Activated CD8-positive, alpha-beta memory T cell treated with anti-CD3 and anti-CD28 coated beads, Interleukin-2, amount 10 ng/mL, durations not matched to agents 7 days and 5 days (primary cell): ENCODE measurements around the gene SPC25. TPM values are rescaled to one million over a fixed set of nuclear protein-coding genes. Genes with fewer than 3 reads are reported as not detected.

Experiments used
- ATAC-seq: fragments of 150-1000 bp; cut with Tn5 transposase; one replicate; pipeline ENCODE4 v1.10.0; 2021; ENCODE audit warnings: moderate library complexity
- CTCF ChIA-PET: fragments of 350-600 bp; sonication (Branson Sonifier 250); formaldehyde crosslinking; loops from one replicate; lab custom pipeline; 2021; ENCODE audit warnings: antibody characterized with exemption; lab: Charles Lee
- DNase-seq: peaks from one replicate; pipeline ENCODE4 v3.0.0-alpha.2; 2020
- H3K27ac Mint-ChIP-seq: one replicate; pipeline ENCODE4 v1.8.0; 2021; ENCODE audit warnings: mild to moderate bottlenecking, mixed read lengths
- H3K27me3 Mint-ChIP-seq: one replicate; pipeline ENCODE4 v1.8.0; 2021; ENCODE audit warnings: mixed read lengths
- H3K36me3 Mint-ChIP-seq: one replicate; pipeline ENCODE4 v1.8.0; 2021; ENCODE audit warnings: mild to moderate bottlenecking, mixed read lengths
- H3K4me1 Mint-ChIP-seq: one replicate; pipeline ENCODE4 v1.8.0; 2021; ENCODE audit warnings: mixed read lengths
- H3K4me3 Mint-ChIP-seq: one replicate; pipeline ENCODE4 v1.8.0; 2021; ENCODE audit warnings: mild to moderate bottlenecking, moderate library complexity, mixed read lengths
- H3K9me3 Mint-ChIP-seq: one replicate; pipeline ENCODE4 v1.8.0; 2022; ENCODE audit warnings: low read depth, mixed read lengths
- total RNA-seq, 2 experiments: library from RNA; stranded (reverse); gene quantifications; one replicate each; pipeline ENCODE4 v1.2.3, GENCODE V29; 2021

The SPC25 gene
- total RNA-seq, 2 experiments from 2014 or later: 40.1 to 42.1 TPM

DNA sequence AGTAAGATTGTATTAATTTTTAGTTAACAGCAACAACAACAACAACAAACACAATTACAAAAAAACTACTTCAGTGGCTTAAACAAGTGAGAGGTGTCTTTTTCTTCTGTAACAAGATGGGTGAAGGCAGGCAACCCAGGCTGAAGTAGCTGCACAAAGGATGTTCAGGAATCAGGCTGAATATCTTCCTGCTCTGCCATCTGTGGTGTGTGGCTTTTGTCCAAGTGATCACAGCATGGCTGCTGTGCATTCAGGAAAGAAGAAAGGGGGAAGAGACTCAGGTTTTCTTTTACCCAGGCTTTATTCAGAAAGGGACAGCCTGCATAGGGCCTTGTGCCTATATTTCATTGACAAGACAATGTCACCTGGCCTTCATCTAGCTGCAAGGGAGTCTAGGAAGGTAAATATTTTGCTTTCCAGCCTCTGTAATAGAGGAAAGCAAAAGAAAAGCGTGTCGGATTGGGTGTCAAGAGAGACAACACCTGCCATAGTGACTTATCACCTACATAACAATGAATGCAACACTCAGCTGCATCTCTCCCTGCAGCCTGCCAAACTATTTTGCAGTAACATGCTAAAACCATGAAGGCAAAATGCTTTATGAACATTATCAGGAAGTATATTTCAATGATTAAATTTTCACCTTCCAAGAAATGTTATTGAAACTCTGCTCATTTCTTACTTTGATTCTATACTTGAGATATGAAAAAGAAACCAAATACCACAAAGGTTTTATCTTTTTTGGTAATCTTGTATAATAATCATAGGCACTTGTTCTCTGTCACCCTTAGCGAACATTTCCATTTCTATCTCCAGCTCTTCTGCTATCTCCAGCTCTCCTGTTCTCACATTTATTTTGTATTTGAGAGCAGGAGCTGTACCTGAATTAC is 25.5 kb upstream of the SPC25 start:
- no peak overlapping the region for H3K4me3 Mint-ChIP-seq
- H3K9me3 Mint-ChIP-seq: peaks cover 6% of the 10 kb centered on the region
- CTCF ChIA-PET: interaction anchor here (0.5 to 1.1 kb wide), 2 partner anchors 21 to 211 kb away, joined by 3 read pairs; no protein-coding TSS in a partner anchor
- H3K27me3 Mint-ChIP-seq: peaks cover 51% of the 10 kb centered on the region
- DNase-seq (no peak), ATAC-seq (no peak)
- H3K27ac Mint-ChIP-seq: no peak overlapping the region
- H3K4me1 Mint-ChIP-seq: peaks cover 14% of the 10 kb centered on the region
- H3K36me3 Mint-ChIP-seq: peaks cover 9% of the 10 kb centered on the region

DNA sequence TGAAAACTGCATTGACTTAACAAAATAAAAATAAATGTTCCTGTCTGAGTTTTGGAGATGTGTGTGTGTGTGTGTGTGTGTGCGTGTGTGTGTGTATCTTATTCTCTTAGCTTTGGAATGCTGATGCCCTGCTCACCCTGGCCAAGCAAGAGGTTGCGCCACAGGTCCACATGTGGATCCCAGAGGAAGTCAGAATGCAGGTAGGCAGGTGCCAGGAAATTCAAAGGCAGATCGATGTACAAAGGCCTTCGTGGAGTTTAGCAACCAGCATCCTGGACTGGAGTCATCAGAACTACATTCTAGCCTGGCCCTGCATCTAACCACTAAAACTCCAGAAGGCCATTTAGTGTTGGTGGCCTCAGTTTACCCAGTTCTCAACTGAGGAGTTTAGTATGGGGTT is 23.3 kb upstream of the SPC25 start:
- Mint-ChIP-seq H3K36me3 (peaks cover 9% of the 10 kb centered on the region), H3K9me3 (peaks cover 6% of the 10 kb centered on the region), H3K27me3 (peaks cover 47% of the 10 kb centered on the region), H3K4me3 (no peak overlapping the region), H3K27ac (no peak overlapping the region), H3K4me1 (peaks cover 14% of the 10 kb centered on the region)
- ATAC-seq (no peak), DNase-seq (no peak)
- CTCF ChIA-PET: no interaction called here

DNA sequence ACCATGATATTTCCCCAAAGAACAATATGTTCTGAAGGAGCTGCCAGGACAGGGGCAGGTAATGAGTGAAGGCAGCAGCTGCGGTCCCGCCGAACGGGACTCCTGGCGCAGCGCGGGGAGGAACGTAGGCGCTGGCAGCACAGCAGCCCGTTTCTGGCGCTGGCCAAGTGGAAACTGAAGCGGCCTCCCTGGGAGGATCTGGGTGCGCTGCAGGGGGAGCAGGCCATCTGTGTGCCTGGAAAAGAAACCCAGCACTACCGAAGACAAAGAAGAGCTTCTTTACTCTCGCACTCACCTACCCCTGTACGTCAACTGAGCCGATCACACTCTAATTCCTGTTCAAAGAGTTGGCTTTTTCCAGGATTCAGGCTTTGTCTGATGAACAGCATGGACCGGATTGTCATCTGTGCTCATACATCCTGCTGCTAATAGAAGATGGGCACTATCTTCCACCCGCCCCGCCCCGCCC is 22.7 kb upstream of the SPC25 start:
- DNase-seq (no peak), ATAC-seq (no peak)
- peaks cover 6% of the 10 kb centered on the region for H3K9me3 Mint-ChIP-seq
- H3K27me3 Mint-ChIP-seq: peaks cover 48% of the 10 kb centered on the region
- H3K27ac Mint-ChIP-seq: no peak overlapping the region
- peaks cover 14% of the 10 kb centered on the region for H3K4me1 Mint-ChIP-seq
- CTCF ChIA-PET: no interaction called here
- peaks cover 9% of the 10 kb centered on the region for H3K36me3 Mint-ChIP-seq
- H3K4me3 Mint-ChIP-seq: no peak overlapping the region

DNA sequence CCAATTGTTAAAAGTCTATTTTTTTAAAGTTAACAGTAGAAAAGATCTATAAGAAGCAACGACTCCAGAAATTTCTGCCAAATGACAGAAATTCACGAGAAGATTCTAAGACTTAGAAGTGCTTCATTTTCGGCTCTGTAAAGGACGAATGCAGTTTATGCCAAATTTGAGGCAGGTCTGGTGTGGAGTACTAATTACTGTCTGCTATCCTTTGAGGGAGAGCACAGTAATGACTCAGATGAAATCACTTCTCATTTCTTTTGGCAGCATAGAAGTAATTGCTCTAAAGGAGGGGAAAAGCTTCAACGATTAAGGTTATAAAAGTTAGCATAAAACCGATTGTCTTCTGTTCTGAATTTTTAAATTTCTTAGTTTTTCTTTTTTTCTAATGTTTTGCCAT is 22.2 kb upstream of the SPC25 start:
- DNase-seq: no peak
- CTCF ChIA-PET: no interaction called here
- Mint-ChIP-seq H3K36me3 (peaks cover 9% of the 10 kb centered on the region), H3K9me3 (peaks cover 6% of the 10 kb centered on the region), H3K4me3 (no peak overlapping the region), H3K27me3 (peaks cover 51% of the 10 kb centered on the region), H3K4me1 (peaks cover 14% of the 10 kb centered on the region), H3K27ac (no peak overlapping the region)
- no peak for ATAC-seq

DNA sequence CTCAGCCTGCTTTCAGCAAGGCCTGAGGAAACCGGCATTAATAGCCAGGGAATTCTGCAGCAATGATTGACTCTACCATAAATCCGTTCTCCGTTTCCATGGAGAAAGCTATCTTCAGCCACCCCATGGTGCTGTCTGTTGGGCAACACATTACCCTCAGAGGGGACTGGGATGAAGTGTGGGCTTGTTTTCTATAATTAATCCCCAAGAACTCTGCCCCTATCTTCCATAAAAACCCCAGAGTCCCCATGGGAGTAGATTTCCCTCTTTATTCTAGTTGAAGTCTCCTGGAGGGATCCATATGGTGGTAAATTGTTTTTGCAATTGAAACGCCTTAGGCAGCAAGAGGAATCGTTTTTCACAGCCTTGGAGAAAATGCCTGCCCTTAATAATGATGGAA is 20.1 kb upstream of the SPC25 start:
- H3K4me1 Mint-ChIP-seq: peaks cover 3% of the 10 kb centered on the region
- peaks cover 6% of the 10 kb centered on the region for H3K9me3 Mint-ChIP-seq
- H3K27me3 Mint-ChIP-seq: peaks cover 62% of the 10 kb centered on the region
- CTCF ChIA-PET: no interaction called here
- H3K4me3 Mint-ChIP-seq: no peak overlapping the region
- ATAC-seq (no peak), DNase-seq (no peak)
- H3K36me3 Mint-ChIP-seq: peaks cover 6% of the 10 kb centered on the region
- H3K27ac Mint-ChIP-seq: no peak overlapping the region

DNA sequence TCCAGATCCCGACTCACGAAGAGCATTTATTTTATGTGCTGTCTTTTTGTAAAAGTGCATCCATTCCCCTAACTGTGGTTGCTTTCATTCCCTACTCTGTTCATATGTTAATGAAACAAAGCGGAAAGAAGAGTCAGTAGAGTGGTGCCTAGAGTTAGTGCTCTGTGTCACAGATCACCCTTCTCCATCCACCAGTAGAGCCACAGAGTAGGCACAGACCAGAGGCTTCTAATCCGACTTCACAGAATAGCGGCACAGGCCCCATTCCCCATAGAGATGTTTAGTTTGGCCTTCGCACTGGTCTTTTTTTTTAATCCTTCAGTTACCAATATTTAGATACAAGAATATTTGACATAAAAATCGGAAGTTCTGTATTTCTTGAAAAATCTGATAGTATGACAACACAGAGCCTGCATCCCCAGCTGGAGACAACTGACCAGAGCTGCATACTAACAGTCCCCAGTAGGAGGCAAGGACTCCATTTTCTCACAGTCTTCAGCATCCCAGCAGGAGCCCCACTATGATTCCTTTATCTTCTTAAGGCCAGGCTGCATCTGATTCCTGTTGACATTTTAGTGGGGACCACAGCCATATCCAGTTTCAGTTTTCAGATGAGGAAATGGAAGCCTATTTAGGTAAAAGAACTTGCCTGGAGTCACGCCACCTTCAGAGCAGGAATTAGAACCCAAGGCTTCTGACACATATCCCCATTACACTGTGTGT is 17.9 kb upstream of the SPC25 start:
- no peaks in the 10 kb centered on the region for H3K36me3 Mint-ChIP-seq
- DNase-seq (no peak), ATAC-seq (no peak)
- no peaks in the 10 kb centered on the region for H3K9me3 Mint-ChIP-seq
- no peaks in the 10 kb centered on the region for H3K4me1 Mint-ChIP-seq
- H3K27me3 Mint-ChIP-seq: peaks cover 58% of the 10 kb centered on the region
- H3K27ac Mint-ChIP-seq: no peak overlapping the region
- no peak overlapping the region for H3K4me3 Mint-ChIP-seq
- CTCF ChIA-PET: no interaction called here

DNA sequence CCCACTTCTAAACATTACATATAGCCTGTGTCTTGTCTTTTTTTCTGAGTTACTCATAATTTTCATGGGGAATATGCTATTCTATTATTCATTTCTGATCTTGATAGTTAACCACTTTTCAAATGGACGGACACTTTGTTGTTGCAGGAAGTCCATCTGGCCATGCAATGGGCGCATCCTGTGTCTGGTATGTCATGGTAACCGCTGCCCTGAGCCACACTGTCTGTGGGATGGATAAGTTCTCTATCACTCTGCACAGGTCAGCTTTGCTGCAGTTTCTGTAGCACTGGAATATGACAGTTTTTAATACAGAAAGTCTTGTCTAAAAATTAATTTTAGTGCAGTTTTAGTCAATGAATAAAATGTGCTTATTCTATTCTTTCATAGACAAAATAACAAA is 14.1 kb upstream of the SPC25 start:
- ATAC-seq: no peak
- H3K27me3 Mint-ChIP-seq: peaks cover 62% of the 10 kb centered on the region
- no peak for DNase-seq
- no peaks in the 10 kb centered on the region for H3K4me1 Mint-ChIP-seq
- H3K9me3 Mint-ChIP-seq: no peaks in the 10 kb centered on the region
- CTCF ChIA-PET: interaction anchor here (1.2 kb wide), 1 partner anchor 15 kb away, joined by 3 read pairs; no protein-coding TSS in a partner anchor
- H3K36me3 Mint-ChIP-seq: no peaks in the 10 kb centered on the region
- no peak overlapping the region for H3K4me3 Mint-ChIP-seq
- H3K27ac Mint-ChIP-seq: no peak overlapping the region

DNA sequence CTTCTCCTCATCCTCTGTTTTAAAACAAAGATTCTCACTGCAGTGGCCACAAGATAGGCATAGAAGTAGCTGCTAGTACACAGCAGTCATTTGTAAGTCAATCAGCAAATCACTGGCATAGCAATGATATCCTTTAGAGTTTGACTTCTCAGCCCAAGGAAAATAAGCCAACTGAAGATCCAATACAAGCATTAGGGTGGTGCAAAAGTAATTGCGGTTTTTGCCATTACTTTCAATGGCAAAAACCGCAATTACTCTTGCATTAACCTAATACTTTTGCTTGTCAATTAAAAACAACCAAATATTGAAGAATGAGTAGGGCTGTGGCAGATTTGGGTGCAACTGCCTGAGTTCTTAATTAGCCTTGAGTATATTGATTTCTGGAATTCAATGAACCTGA is 13.7 kb upstream of the SPC25 start:
- CTCF ChIA-PET: interaction anchor here (1.2 kb wide), 1 partner anchor 16 kb away, joined by 3 read pairs; no protein-coding TSS in a partner anchor
- Mint-ChIP-seq H3K4me3 (no peak overlapping the region), H3K9me3 (no peaks in the 10 kb centered on the region), H3K27me3 (peaks cover 62% of the 10 kb centered on the region), H3K36me3 (no peaks in the 10 kb centered on the region), H3K27ac (no peak overlapping the region), H3K4me1 (no peaks in the 10 kb centered on the region)
- ATAC-seq (no peak), DNase-seq (no peak)

DNA sequence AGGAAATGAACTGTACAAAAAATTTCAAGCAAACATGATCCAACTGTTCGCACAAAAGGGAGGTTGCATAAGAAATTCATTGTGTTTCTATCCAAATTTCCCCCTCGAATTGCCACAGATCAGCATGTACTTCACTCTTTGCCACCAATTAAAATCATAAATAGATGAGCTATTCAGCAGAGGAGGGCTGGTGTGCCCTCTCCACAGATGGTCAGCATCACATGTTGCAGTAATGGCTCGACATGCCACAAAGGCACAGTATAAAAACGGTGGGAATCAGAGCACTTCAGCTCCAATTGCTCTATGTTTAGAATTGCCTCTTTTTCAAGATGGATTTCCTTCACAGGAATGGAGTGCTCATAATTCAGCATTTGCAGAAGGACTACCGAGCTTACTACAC is 10.8 kb upstream of the SPC25 start, which contains the start of gene G6PC2:
G6PC2 (plus strand) TSS at position 289 of the 400 bp plus-strand sequence; CDS start at position 330, 41 bp downstream.
- no peak within 1 kb of the TSS for H3K27ac Mint-ChIP-seq
- CTCF ChIA-PET: no interaction called here
- ATAC-seq: no peak
- no peaks in the 10 kb centered on the region for H3K9me3 Mint-ChIP-seq
- H3K36me3 Mint-ChIP-seq: no peaks in the 10 kb centered on the region
- no peak for DNase-seq
- no peaks in the 10 kb centered on the region for H3K4me1 Mint-ChIP-seq
- H3K27me3 Mint-ChIP-seq: peaks cover 49% of the 10 kb centered on the region
- no peak within 1 kb of the TSS for H3K4me3 Mint-ChIP-seq

DNA sequence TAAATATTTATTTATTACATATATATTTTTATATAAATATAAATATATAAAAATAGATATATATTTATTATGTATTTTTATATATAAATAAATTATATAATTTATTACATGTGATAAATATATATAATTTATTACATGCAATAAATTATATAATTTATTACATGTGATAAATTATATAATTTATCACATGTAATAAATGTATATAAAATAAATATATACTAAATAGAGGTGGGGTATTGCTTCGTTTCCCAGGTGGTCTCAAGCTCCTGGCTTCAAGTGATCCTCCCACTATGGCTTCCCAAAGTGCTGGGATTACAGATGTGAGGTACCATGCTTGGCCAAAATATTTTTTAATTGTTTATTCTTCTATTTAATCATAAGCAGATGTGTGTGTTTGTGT is 7.2 kb upstream of the SPC25 start:
- ATAC-seq (no peak), DNase-seq (no peak)
- Mint-ChIP-seq H3K36me3 (no peaks in the 10 kb centered on the region), H3K4me3 (no peak overlapping the region), H3K9me3 (no peaks in the 10 kb centered on the region), H3K4me1 (no peaks in the 10 kb centered on the region), H3K27me3 (peaks cover 39% of the 10 kb centered on the region), H3K27ac (no peak overlapping the region)
- CTCF ChIA-PET: no interaction called here

DNA sequence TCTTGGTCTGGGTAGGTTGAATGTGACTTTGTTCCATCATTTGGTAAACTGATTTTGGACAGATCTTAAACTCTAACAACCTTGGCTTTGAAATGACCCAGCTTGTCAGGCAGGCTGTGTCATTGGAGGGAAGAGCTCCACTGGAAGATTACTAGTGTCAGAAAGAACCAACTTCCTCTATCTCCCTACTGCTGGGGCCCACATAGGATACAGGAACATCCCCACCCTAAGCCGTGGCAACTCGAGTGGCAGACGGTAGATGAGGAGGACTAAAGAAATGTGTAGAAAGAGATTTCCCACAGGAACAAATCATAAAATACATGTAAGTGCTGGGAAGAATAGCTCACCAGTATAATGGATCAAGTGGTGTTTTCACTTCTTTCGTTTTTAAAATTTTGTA is 6.6 kb upstream of the SPC25 start:
- H3K27me3 Mint-ChIP-seq: peaks cover 41% of the 10 kb centered on the region
- DNase-seq (no peak), ATAC-seq (no peak)
- H3K36me3 Mint-ChIP-seq: no peaks in the 10 kb centered on the region
- no peaks in the 10 kb centered on the region for H3K9me3 Mint-ChIP-seq
- CTCF ChIA-PET: no interaction called here
- no peak overlapping the region for H3K4me3 Mint-ChIP-seq
- H3K27ac Mint-ChIP-seq: no peak overlapping the region
- H3K4me1 Mint-ChIP-seq: no peaks in the 10 kb centered on the region

DNA sequence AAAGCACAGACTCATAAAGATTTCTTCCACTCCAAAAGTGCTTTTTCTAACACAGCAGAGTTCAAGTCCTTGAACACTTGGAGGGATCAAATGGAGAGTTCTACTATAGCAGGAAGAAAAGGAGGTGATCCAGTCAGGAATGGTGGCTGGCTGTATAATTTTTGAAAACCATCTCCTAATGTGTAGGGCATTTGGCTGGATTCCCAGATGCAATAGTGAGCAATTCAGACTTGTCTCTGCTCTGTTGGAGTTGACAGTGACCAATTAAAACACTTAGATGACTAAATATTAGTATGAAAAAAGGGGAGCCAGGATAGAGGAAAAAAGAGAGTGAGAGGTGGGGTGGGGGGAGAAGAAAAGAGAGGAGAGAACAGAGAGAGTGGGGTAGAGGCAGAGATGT is 5.5 kb upstream of the SPC25 start:
- peaks cover 38% of the 10 kb centered on the region for H3K27me3 Mint-ChIP-seq
- H3K36me3 Mint-ChIP-seq: no peaks in the 10 kb centered on the region
- ATAC-seq: no peak

DNA sequence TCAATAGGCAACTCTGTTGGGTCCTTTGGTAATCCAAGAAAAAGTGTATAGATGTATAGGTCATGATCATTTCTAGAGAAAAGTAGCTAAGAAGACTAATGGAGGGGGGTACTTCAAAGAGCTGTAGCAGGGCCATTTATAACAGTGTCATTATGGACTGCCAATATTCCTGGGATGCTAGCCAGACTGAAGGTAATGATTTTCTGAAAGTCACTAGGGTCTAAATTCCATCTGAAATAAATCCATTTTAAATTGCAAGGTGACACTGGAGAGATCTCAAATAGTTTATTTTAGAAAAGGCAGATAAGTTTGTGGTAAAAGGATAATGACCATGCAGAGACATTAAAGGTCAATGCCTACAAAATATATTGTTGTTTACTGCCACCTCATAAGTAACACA is 4.5 kb upstream of the SPC25 start:
- Mint-ChIP-seq H3K36me3 (peaks cover 2% of the 10 kb centered on the region), H3K27me3 (peaks cover 30% of the 10 kb centered on the region), H3K4me1 (peaks cover 8% of the 10 kb centered on the region), H3K27ac (no peak overlapping the region), H3K9me3 (no peaks in the 10 kb centered on the region), H3K4me3 (no peak overlapping the region)
- CTCF ChIA-PET: no interaction called here
- DNase-seq (no peak), ATAC-seq (no peak)

More for the DNA sequence above, 5.5 kb upstream of the SPC25 start:
- no peaks in the 10 kb centered on the region for H3K9me3 Mint-ChIP-seq
- no peak overlapping the region for H3K27ac Mint-ChIP-seq
- no peak overlapping the region for H3K4me3 Mint-ChIP-seq
- CTCF ChIA-PET: no interaction called here
- no peak for DNase-seq
- H3K4me1 Mint-ChIP-seq: peaks cover 1% of the 10 kb centered on the region
